ENCODE results near the gene NOTCH1.

GRCh38 chr9:136471802-136472487, 73.9 kb downstream of the NOTCH1 start:
- TF ChIP-seq CTCF (IDR thresholded peaks at IDR 0.05; ENCODE audit: low read length), result no peak
- TF ChIP-seq EZH2phosphoT487 (IDR thresholded peaks at IDR 0.05; ENCODE audit: low read length), result no peak
